ENCODE results near the gene BCAP31. TPM values are rescaled to one million over a fixed set of nuclear protein-coding genes. Genes with fewer than 3 reads are reported as not detected.

The BCAP31 gene
- total RNA-seq, 1 donor from 2014 or later = 219 TPM

- peaks cover 6% of the 10 kb centered on the region for H3K4me1 Mint-ChIP-seq (ENCODE audit: low read depth, unreplicated experiment)
- H3K4me1 ChIP-seq (ENCODE audit: insufficient read depth, low read length) = peaks cover 29% of the 10 kb centered on the region
- peak overlapping the region; percentile 72 for H3K4me2 ChIP-seq (ENCODE audit: low read length)
- no peak overlapping the region for H3K4me3 Mint-ChIP-seq (ENCODE audit: unreplicated experiment)
- TF ChIP-seq, protein P1, sequence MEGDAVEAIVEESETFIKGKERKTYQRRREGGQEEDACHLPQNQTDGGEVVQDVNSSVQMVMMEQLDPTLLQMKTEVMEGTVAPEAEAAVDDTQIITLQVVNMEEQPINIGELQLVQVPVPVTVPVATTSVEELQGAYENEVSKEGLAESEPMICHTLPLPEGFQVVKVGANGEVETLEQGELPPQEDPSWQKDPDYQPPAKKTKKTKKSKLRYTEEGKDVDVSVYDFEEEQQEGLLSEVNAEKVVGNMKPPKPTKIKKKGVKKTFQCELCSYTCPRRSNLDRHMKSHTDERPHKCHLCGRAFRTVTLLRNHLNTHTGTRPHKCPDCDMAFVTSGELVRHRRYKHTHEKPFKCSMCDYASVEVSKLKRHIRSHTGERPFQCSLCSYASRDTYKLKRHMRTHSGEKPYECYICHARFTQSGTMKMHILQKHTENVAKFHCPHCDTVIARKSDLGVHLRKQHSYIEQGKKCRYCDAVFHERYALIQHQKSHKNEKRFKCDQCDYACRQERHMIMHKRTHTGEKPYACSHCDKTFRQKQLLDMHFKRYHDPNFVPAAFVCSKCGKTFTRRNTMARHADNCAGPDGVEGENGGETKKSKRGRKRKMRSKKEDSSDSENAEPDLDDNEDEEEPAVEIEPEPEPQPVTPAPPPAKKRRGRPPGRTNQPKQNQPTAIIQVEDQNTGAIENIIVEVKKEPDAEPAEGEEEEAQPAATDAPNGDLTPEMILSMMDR (IDR thresholded peaks at IDR 0.05; ENCODE audit: insufficient read depth, low read depth, low read length) = no peak
- no peak for TF ChIP-seq EZH2 (IDR thresholded peaks at IDR 0.05; ENCODE audit: insufficient read depth, low read length)
- FAIRE-seq (no peak), DNase-seq (ENCODE audit: low read depth) (no peak)
- peaks cover 23% of the 10 kb centered on the region for H3K79me2 ChIP-seq (ENCODE audit: insufficient read depth, low read length)
- no peak overlapping the region for H3K4me3 ChIP-seq (ENCODE audit: insufficient read depth, low read depth, low read length)
- no peaks in the 10 kb centered on the region for H3K9me3 Mint-ChIP-seq (ENCODE audit: unreplicated experiment)
- no peak overlapping the region for H2AFZ ChIP-seq (ENCODE audit: low read depth, low read length)
- no peaks in the 10 kb centered on the region for H3K27me3 ChIP-seq (ENCODE audit: insufficient read depth, low read length)
- H4K20me1 ChIP-seq (ENCODE audit: insufficient read depth, low read length) = peaks cover 16% of the 10 kb centered on the region
- H3K9ac ChIP-seq (ENCODE audit: low read length) = peak overlapping the region; percentile 48
- H3K27me3 Mint-ChIP-seq (ENCODE audit: low read depth, unreplicated experiment) = no peaks in the 10 kb centered on the region
- no peak overlapping the region for H3K27ac ChIP-seq (ENCODE audit: low read depth, low read length)
- no peaks in the 10 kb centered on the region for H3K9me3 ChIP-seq (ENCODE audit: insufficient read depth, low read depth, low read length)
- peaks cover 2% of the 10 kb centered on the region for H3K36me3 Mint-ChIP-seq (ENCODE audit: low read depth, unreplicated experiment)
- no peaks in the 10 kb centered on the region for H3K36me3 ChIP-seq (ENCODE audit: insufficient read depth, low read length)
- H3K27ac Mint-ChIP-seq (ENCODE audit: unreplicated experiment) = no peak overlapping the region
These were observed 1.7 kb upstream of the BCAP31 start for GRCh38 chrX:153725832-153726285.

DNA sequence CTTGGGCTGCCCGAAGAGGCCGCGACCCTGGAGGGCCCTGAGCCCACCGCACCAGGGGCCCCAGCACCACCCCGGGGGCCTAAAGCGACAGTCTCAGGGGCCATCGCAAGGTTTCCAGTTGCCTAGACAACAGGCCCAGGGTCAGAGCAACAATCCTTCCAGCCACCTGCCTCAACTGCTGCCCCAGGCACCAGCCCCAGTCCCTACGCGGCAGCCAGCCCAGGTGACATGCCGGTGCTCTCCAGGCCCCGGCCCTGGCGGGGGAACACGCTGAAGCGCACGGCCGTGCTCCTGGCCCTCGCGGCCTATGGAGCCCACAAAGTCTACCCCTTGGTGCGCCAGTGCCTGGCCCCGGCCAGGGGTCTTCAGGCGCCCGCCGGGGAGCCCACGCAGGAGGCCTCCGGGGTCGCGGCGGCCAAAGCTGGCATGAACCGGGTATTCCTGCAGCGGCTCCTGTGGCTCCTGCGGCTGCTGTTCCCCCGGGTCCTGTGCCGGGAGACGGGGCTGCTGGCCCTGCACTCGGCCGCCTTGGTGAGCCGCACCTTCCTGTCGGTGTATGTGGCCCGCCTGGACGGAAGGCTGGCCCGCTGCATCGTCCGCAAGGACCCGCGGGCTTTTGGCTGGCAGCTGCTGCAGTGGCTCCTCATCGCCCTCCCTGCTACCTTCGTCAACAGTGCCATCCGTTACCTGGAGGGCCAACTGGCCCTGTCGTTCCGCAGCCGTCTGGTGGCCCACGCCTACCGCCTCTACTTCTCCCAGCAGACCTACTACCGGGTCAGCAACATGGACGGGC is 1.0 kb upstream of the BCAP31 start:
- no peaks in the 10 kb centered on the region for H3K27me3 Mint-ChIP-seq (ENCODE audit: low read depth, unreplicated experiment)
- TF ChIP-seq, protein P1 (IDR thresholded peaks at IDR 0.05; ENCODE audit: insufficient read depth, low read depth, low read length) = no peak
- no peak for TF ChIP-seq EZH2 (IDR thresholded peaks at IDR 0.05; ENCODE audit: insufficient read depth, low read length)
- H3K4me3 Mint-ChIP-seq (ENCODE audit: unreplicated experiment) = no peak overlapping the region
- H3K79me2 ChIP-seq (ENCODE audit: insufficient read depth, low read length) = peaks cover 27% of the 10 kb centered on the region
- H3K9me3 ChIP-seq (ENCODE audit: insufficient read depth, low read depth, low read length) = no peaks in the 10 kb centered on the region
- H3K9ac ChIP-seq (ENCODE audit: low read length) = peak overlapping the region; percentile 50
- peak overlapping the region; percentile 75 for H3K4me2 ChIP-seq (ENCODE audit: low read length)
- H3K27ac ChIP-seq (ENCODE audit: low read depth, low read length) = peak overlapping the region; percentile 19
- H4K20me1 ChIP-seq (ENCODE audit: insufficient read depth, low read length) = peaks cover 21% of the 10 kb centered on the region
- peaks cover 6% of the 10 kb centered on the region for H3K4me1 Mint-ChIP-seq (ENCODE audit: low read depth, unreplicated experiment)
- peak overlapping the region; percentile 44 for H3K4me3 ChIP-seq (ENCODE audit: insufficient read depth, low read depth, low read length)
- H3K36me3 ChIP-seq (ENCODE audit: insufficient read depth, low read length) = no peaks in the 10 kb centered on the region
- no peaks in the 10 kb centered on the region for H3K9me3 Mint-ChIP-seq (ENCODE audit: unreplicated experiment)
- H3K27me3 ChIP-seq (ENCODE audit: insufficient read depth, low read length) = no peaks in the 10 kb centered on the region
- no peak overlapping the region for H3K27ac Mint-ChIP-seq (ENCODE audit: unreplicated experiment)
- no peak overlapping the region for H2AFZ ChIP-seq (ENCODE audit: low read depth, low read length)
- H3K36me3 Mint-ChIP-seq (ENCODE audit: low read depth, unreplicated experiment) = no peaks in the 10 kb centered on the region
- DNase-seq (ENCODE audit: low read depth) = no peak
- peaks cover 29% of the 10 kb centered on the region for H3K4me1 ChIP-seq (ENCODE audit: insufficient read depth, low read length)
- no peak for FAIRE-seq

Data from astrocyte (in vitro differentiated cells and primary cell).